ENCODE data around the gene SH3PXD2A.
A peak's percentile ranks its signal among the peaks of the same experiment; 100 is the strongest.

Gene SH3PXD2A

DNA sequence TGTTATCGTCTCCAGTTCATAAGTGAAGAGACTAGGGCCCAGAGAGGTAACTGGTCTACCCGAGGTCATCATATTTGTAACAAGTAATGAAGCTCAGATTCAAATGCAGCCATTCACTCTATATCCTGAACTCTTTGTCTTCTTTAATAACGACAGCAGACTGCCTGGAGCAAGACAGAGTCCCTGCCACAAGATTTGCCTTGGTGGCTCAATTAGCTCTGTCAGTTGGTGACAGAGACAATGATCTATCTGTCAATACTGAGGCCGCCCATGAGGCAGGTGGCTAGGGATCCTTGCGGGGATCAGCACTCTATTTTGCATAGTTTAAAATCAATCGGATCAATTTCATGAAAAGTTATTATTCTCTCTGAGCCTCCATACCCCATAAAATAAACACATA is 43.9 kb downstream of the SH3PXD2A start:
- no peak for DNase-seq

GRCh38 chr10:103808780-103809179 is 46.6 kb downstream of the SH3PXD2A start:
- DNase-seq, result no peak

DNA sequence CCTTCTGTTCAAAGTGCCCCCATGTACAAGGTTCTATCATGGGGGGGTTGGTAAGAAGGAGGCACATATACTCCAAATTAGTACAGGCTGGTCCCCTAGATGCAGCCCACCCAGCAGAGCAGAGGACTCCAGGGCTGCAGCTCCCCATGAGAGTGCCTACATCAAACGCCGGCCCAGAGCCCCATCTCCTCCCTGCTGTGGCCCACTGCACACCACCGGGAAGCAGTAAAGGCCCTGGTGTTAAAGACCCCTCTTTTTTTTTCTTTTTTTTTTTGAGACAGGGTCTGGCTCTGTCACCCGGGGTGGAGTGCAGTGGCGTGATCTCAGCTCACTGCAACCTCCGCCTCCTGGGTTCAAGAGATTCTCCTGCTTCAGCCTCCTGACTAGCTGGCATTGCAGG is 47.4 kb downstream of the SH3PXD2A start:
- no peak for DNase-seq

- DNase-seq, result no peak
These were observed 48.8 kb downstream of the SH3PXD2A start for GRCh38 chr10:103806395-103807187.

GRCh38 chr10:103805781-103806180 is 49.6 kb downstream of the SH3PXD2A start:
- no peak for DNase-seq

DNA sequence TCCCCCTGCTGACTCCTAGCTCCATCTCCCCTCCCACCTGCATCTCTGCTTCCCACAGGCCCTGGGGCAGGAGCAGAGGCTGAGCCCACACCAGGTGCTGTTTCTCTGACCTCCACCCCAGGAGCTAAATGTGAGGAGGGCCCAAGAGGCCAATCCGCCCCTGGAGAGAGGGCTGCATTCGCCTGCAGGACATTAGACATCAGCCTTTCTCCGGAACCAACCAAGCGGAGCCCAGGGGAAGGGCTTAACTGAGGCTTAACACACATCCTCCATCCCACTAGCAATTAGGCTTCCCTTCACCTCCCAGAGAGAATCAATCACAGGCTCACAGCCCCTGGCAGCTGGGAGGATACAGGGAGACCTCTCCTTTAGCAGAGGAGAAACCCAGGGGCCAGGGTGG is 50.5 kb downstream of the SH3PXD2A start:
- DNase-seq, result no peak

DNA sequence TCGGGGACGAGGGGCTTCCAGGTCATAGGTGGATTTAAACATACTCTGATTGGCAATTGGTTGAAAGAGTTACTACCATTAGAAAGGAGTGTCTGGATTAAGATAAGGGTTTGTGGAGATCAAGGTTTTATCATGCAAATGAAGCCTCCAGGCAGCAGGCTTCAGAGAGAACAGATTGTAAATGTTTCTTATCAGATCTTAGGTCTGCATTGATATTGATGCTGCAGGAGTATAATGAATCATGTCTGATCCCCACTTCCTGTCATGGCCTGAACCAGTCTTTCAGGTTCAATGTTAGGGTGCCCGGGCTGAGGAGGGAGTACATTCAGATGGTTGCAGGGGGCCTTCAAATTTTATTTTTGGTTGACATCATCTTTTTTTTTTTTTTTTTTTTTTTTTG is 51.4 kb downstream of the SH3PXD2A start:
- no peak for DNase-seq

- DNase-seq, result no peak
These were observed 52.6 kb downstream of the SH3PXD2A start for GRCh38 chr10:103802637-103803353.

GRCh38 chr10:103802081-103802480 is 53.3 kb downstream of the SH3PXD2A start:
- no peak for DNase-seq

DNA sequence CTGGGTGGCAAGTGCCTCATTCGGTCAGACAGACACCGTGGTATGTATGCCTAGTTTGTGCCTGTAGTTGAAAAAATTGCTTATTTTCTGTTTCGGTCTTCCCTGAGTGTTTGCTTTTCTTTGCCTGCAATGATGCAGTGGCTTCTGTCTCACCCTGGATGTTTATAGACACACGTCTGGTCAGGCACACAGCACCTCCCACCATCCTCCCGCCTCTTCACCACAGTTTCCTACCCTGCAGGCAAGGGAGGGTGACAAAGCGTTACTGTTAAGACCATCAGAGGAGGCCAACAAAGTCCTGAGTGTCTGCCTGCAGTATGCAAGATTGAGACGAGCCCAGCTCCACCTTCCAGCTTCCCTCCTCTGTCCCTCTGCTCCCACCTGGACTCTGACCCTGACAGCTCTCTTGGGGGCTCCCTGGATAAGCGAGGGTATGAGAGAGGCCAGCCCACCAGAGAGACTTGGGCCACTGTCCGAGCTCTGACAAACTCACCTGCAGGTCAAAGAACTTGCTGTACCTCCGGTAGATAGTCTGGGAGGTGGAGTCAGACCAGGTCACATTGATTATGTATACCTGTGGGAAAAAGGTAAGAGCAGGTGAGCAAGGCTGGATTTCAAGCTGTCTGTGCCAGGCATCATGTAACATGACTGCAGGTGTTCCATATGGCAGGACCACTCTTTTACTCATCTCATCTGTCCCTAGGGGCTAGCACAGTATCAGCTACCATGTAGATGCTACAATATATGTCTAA is 54.4 kb downstream of the SH3PXD2A start:
- no peak for DNase-seq

- no peak for DNase-seq
These were observed 55.3 kb downstream of the SH3PXD2A start for GRCh38 chr10:103800089-103800488.

DNA sequence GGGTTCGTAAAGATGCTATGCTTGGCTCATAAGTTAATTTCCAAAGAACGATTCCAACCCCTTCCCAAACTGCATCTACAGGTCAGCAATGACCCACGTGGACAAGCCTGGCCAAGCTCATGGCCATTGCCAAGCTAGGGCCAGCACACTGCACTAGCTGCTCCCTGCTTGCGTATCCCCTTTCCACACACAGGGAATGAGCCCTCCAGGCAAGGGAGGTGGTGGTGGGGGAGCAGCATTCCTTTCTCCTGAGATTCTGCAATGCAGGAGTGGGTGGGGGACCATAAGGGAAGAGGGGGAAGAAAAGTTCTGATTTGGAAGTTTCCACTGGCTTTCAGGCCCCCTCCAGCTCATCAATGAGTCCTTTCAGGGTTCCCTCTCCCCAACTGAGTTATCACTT is 56.0 kb downstream of the SH3PXD2A start:
- no peak for DNase-seq

DNA sequence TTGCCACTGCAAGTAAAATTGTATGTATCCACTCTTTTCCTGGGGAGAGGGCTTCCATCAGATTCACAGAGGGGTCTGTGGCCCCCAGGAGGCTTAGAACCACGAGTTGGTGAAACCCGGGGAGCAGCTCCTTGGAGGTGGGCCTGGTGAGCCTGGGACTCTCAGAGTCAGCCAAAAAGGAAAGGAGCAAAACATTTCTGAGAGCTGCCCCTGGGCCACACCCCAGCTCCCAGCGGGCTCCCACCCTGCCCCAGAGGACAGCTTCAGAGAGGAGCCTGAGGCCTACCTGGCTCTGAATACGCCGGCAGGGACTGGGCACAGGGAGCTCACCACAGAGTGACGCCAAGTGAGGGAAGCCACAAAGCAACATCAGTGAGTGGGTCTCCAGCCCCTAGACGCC is 56.9 kb downstream of the SH3PXD2A start:
- no peak for DNase-seq

GRCh38 chr10:103797857-103798256 is 57.5 kb downstream of the SH3PXD2A start:
- no peak for DNase-seq

GRCh38 chr10:103795634-103796270 is 59.6 kb downstream of the SH3PXD2A start:
- no peak for DNase-seq

GRCh38 chr10:103794996-103795395 is 60.4 kb downstream of the SH3PXD2A start:
- DNase-seq, result no peak

DNA sequence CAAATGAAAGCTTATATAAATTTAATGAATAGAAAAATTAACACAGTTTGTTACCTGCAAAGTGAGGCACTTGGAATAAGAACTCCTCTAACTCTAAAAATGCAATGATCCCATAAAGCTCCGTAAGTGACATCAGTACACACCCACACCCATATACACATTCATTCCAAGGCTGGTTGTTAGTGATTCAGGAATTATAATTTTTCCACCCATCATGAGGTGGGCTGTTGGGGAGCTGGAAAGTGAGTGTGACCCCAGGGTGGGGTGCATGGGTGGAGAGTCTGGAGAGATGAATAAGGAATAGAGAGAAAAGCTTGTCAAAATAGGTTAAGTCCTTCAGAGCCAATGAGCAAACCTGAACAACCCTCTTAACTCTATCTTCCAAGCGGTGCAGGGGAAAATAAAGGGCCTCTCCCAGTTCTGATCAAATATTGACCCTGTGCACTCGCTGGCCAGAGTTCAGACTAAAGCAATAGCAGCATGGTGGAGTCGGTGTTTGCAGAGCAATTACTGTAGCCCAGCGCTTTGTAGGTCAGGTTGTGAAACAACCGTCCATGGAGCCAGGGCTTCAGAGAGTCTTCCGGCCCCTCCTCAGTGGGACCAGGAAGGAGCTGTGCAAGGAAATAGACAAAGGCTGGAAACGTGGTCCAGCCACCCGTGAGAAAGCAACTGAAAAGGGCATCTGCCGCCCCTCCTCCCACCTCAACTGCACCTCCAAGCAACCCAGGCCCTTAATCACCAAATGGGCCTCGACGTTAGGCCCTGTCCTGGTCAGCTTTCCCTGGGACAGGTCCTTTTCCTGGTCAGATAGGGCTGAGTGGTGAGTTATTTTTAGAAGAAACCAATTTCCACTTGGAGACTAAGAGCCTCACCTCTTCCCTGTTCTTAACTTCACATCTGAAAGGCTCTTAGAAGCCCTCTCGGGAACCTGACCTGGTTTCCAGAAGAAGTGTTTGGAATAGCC is 61.2 kb downstream of the SH3PXD2A start:
- peak; percentile 9 for DNase-seq

GRCh38 chr10:103793429-103793828 is 61.9 kb downstream of the SH3PXD2A start:
- no peak for DNase-seq

- peak; percentile 3 for DNase-seq
These were observed 62.8 kb downstream of the SH3PXD2A start for GRCh38 chr10:103792547-103792946.

- no peak for DNase-seq
These were observed 63.5 kb downstream of the SH3PXD2A start for GRCh38 chr10:103791858-103792257.

GRCh38 chr10:103791291-103791690 is 64.1 kb downstream of the SH3PXD2A start:
- no peak for DNase-seq

GRCh38 chr10:103790580-103790979 is 64.8 kb downstream of the SH3PXD2A start:
- DNase-seq, result no peak

Measured in left hindlimb (tissue), 1 donor.